CD14-positive monocyte (primary cell): ENCODE measurements around the gene EVX2. TPM values are rescaled to one million over a fixed set of nuclear protein-coding genes. Genes with fewer than 3 reads are reported as not detected.

ENCODE experiments used
- DNase-seq, 3 donors: peaks; one replicate each; pipeline ENCODE4 v3.0.0-alpha.2; 2011 to 2022
- H2AFZ ChIP-seq: 2 replicates; pipeline ENCODE4 v1.6.0; 2012; ENCODE audit warnings: mild to moderate bottlenecking, low read depth, low read length, inconsistent platforms; ENCODE audit not compliant: insufficient read depth, poor library complexity, severe bottlenecking
- H3K27ac ChIP-seq, 2 donors: 1 replicate in 1 of 2; 2 replicates in 1 of 2; pipeline ENCODE4 v1.5.1; 2012 to 2013; ENCODE audit warnings: low read length in 2 of 2, control low read depth in 1 of 2, inconsistent platforms in 1 of 2, low read depth in 1 of 2, mild to moderate bottlenecking in 1 of 2
- H3K27me3 ChIP-seq, 2 donors: one replicate each; pipeline versions ENCODE4 v1.6.0 to v1.6.1; 2011 to 2013; ENCODE audit warnings: low read length in 2 of 2; ENCODE audit not compliant: control insufficient read depth in 2 of 2, insufficient read depth in 2 of 2
- H3K36me3 ChIP-seq, 2 donors: replicated peaks in 1 of 2; 1 replicate in 1 of 2; 2 replicates in 1 of 2; pipeline versions ENCODE4 v1.5.1 to v1.6.1; 2012 to 2013; ENCODE audit warnings: low read length in 2 of 2, control low read depth in 1 of 2, inconsistent platforms in 1 of 2, mild to moderate bottlenecking in 1 of 2; ENCODE audit not compliant: insufficient read depth in 2 of 2, control insufficient read depth in 1 of 2
- H3K4me1 ChIP-seq, 2 donors: 1 replicate in 1 of 2; 2 replicates in 1 of 2; pipeline versions ENCODE4 v1.5.1 to v1.6.1; 2012 to 2013; ENCODE audit warnings: low read length in 2 of 2, control low read depth in 1 of 2, inconsistent platforms in 1 of 2, mild to moderate bottlenecking in 1 of 2, moderate library complexity in 1 of 2; ENCODE audit not compliant: insufficient read depth in 2 of 2, control insufficient read depth in 1 of 2
- H3K4me2 ChIP-seq: replicated peaks from 2 replicates; pipeline ENCODE3; 2012; ENCODE audit warnings: low read length, moderate library complexity, mild to moderate bottlenecking; ENCODE audit not compliant: poor library complexity, severe bottlenecking; ENCODE audit errors: extremely low read depth
- H3K4me3 ChIP-seq, 3 experiments: fragments of 200-600 bp in 1 of 3; sonication (generic) in 1 of 3; replicated peaks in 1 of 3; 1 replicate in 2 of 3; 2 replicates in 1 of 3; pipeline ENCODE4 v1.5.1; 2011 to 2013; ENCODE audit warnings: low read length in 3 of 3, mild to moderate bottlenecking in 3 of 3, control low read depth in 2 of 3, low read depth in 2 of 3, inconsistent platforms in 1 of 3, moderate library complexity in 1 of 3
- H3K79me2 ChIP-seq: 2 replicates; pipeline ENCODE4 v1.6.0; 2012; ENCODE audit warnings: mild to moderate bottlenecking, control low read depth, inconsistent platforms, low read length, moderate library complexity; ENCODE audit not compliant: insufficient read depth
- H3K9ac ChIP-seq: 2 replicates; pipeline ENCODE4 v1.6.0; 2017; ENCODE audit warnings: low read length, mild to moderate bottlenecking; ENCODE audit not compliant: insufficient read depth, poor library complexity, severe bottlenecking
- H3K9me3 ChIP-seq, 2 donors: replicated peaks in 1 of 2; 1 replicate in 1 of 2; 2 replicates in 1 of 2; pipeline versions ENCODE4 v1.5.1 to v1.6.1; 2012 to 2013; ENCODE audit warnings: low read length in 2 of 2, control low read depth in 1 of 2; ENCODE audit not compliant: control insufficient read depth in 1 of 2, insufficient read depth in 1 of 2
- H4K20me1 ChIP-seq: 2 replicates; pipeline ENCODE4 v1.6.0; 2012; ENCODE audit warnings: mild to moderate bottlenecking, low read length, control low read depth, moderate library complexity; ENCODE audit not compliant: insufficient read depth
- H3K27ac Mint-ChIP-seq, 7 donors: one replicate each; pipeline ENCODE4 v1.8.0; 2020; ENCODE audit warnings: mild to moderate bottlenecking in 7 of 7, mixed read lengths in 7 of 7, moderate library complexity in 6 of 7, inconsistent platforms in 2 of 7
- H3K27me3 Mint-ChIP-seq, 3 donors: one replicate each; pipeline ENCODE4 v1.8.0; 2021 to 2022; ENCODE audit warnings: low read depth in 3 of 3, mild to moderate bottlenecking in 3 of 3, mixed read lengths in 3 of 3, moderate library complexity in 3 of 3, inconsistent platforms in 1 of 3
- H3K36me3 Mint-ChIP-seq, 2 donors: one replicate each; pipeline ENCODE4 v1.8.0; 2020; ENCODE audit warnings: mixed read lengths in 2 of 2, inconsistent platforms in 1 of 2, mild to moderate bottlenecking in 1 of 2
- H3K4me1 Mint-ChIP-seq: one replicate; pipeline ENCODE4 v1.8.0; 2020; ENCODE audit warnings: mild to moderate bottlenecking, mixed read lengths
- H3K4me3 Mint-ChIP-seq, 2 donors: one replicate each; pipeline ENCODE4 v1.8.0; 2020; ENCODE audit warnings: mild to moderate bottlenecking in 2 of 2, mixed read lengths in 2 of 2, moderate library complexity in 1 of 2
- H3K9me3 Mint-ChIP-seq, 7 donors: one replicate each; pipeline ENCODE4 v1.8.0; 2020 to 2022; ENCODE audit warnings: mixed read lengths in 7 of 7, mild to moderate bottlenecking in 6 of 7, moderate library complexity in 6 of 7, inconsistent platforms in 2 of 7
- WGBS: methylation state at CpG from one replicate; pipeline ENCODE4 v1.1.5; 2013; ENCODE audit warnings: missing lambda C conversion rate; ENCODE audit not compliant: insufficient coverage; 5-methylcytosine and 5-hydroxymethylcytosine counted together
- intact Hi-C, 2 donors: fragments of 100-400 bp; cut with micrococcal nuclease; formaldehyde crosslinking; loops; one replicate each; pipeline versions ENCODE4 v1.15.0 to v1.15.1; 2023
- polyA plus RNA-seq, 3 donors: library from polyadenylated mRNA; depleted of rRNA in 1 of 3; unstranded in 2 of 3; stranded (reverse) in 1 of 3; fragments of 300-500 nt in 2 of 3; fragments of >200 nt in 1 of 3; fragmentation: Illumina TruSeq in 2 of 3; gene quantifications; 1 replicate in 2 of 3; 2 replicates in 1 of 3; pipeline ENCODE4 v1.2.3, GENCODE V29; 2012 to 2021
- TF ChIP-seq, protein P1 (sequence below): fragments of 200-600 bp; IDR thresholded peaks from one replicate; pipeline ENCODE4 v1.8.0; 2022; ENCODE audit warnings: antibody characterized with exemption, mild to moderate bottlenecking

EVX2 gene
- polyA plus RNA-seq, 3 donors = not detected

DNA sequence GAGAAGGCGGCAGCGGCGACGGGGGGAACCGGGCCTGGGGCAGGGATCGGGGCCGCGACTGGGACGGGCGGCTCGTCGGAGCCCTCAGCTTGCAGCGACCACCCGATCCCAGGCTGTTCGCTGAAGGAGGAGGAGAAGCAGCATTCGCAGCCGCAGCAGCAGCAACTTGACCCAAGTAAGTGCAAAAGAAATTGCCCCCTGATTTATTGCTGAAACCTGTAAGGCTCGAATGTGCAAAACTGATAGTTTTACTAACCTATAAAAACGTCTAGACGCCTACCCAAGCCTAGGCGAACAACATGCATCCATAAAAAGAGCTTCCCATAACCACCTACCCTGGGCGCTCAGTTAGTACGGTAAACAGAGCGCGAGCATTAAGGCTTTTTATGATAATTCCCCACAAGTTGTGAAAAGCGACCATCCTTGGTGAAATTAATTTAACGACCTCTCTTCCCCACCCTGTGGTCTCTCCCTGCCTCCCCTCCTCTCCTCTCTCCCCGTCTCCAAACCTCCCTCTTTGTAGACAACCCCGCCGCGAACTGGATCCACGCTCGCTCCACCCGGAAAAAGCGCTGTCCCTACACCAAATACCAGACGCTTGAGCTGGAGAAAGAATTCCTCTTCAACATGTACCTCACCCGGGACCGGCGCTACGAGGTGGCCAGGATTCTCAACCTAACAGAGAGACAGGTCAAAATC, 39.8 kb upstream of the EVX2 start:
- H3K27ac Mint-ChIP-seq = no peak overlapping the region
- Histone ChIP-seq H3K36me3 (no peaks in the 10 kb centered on the region), H3K4me2 (peak overlapping the region; percentile 72), H2AFZ (no peak overlapping the region), H4K20me1 (no peaks in the 10 kb centered on the region), H3K4me1 (peaks cover 5 to 12% of the 10 kb centered on the region in 2 donors), H3K27me3 (peaks cover 88 to 97% of the 10 kb centered on the region in 2 donors), H3K27ac (no peak overlapping the region), H3K79me2 (no peaks in the 10 kb centered on the region), H3K9me3 (peaks cover 3 to 64% of the 10 kb centered on the region in 2 donors), H3K9ac (no peak overlapping the region), H3K4me3 (peak overlapping the region in 1 of 3 experiments; percentile 68)
- intact Hi-C loops = loop anchor here (5.0 kb wide), 2 partner anchors 41 to 1024 kb away; partner anchors contain the start of gene EVX2 (in 1 of the 2)
- H3K27me3 Mint-ChIP-seq = peaks cover 91 to 99% (median 95%) of the 10 kb centered on the region in 3 donors
- no peak for DNase-seq
- WGBS = 4% methylated on average over 33 of the region's 40 CpGs
- peaks cover 0 to 13% of the 10 kb centered on the region in 2 donors for H3K36me3 Mint-ChIP-seq
- TF ChIP-seq, protein P1, sequence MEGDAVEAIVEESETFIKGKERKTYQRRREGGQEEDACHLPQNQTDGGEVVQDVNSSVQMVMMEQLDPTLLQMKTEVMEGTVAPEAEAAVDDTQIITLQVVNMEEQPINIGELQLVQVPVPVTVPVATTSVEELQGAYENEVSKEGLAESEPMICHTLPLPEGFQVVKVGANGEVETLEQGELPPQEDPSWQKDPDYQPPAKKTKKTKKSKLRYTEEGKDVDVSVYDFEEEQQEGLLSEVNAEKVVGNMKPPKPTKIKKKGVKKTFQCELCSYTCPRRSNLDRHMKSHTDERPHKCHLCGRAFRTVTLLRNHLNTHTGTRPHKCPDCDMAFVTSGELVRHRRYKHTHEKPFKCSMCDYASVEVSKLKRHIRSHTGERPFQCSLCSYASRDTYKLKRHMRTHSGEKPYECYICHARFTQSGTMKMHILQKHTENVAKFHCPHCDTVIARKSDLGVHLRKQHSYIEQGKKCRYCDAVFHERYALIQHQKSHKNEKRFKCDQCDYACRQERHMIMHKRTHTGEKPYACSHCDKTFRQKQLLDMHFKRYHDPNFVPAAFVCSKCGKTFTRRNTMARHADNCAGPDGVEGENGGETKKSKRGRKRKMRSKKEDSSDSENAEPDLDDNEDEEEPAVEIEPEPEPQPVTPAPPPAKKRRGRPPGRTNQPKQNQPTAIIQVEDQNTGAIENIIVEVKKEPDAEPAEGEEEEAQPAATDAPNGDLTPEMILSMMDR = no peak
- H3K4me3 Mint-ChIP-seq = peak overlapping the region in 1 of 2 donors; percentile 85
- peaks cover 23% of the 10 kb centered on the region for H3K4me1 Mint-ChIP-seq
- peaks cover 0 to 32% (median 15%) of the 10 kb centered on the region in 7 donors for H3K9me3 Mint-ChIP-seq

DNA sequence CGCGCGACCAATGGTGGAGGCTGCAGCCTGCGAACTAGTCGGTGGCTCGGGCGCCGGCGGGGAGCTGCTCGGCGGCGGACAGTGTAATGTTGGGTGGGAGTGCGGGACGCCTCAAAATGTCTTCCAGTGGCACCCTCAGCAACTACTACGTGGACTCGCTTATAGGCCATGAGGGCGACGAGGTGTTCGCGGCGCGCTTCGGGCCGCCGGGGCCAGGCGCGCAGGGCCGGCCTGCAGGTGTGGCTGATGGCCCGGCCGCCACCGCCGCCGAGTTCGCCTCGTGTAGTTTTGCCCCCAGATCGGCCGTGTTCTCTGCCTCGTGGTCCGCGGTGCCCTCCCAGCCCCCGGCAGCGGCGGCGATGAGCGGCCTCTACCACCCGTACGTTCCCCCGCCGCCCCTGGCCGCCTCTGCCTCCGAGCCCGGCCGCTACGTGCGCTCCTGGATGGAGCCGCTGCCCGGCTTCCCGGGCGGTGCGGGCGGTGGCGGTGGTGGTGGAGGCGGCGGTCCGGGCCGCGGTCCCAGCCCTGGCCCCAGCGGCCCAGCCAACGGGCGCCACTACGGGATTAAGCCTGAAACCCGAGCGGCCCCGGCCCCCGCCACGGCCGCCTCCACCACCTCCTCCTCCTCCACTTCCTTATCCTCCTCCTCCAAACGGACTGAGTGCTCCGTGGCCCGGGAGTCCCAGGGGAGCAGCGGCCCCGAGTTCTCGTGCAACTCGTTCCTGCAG, 39.1 kb upstream of the EVX2 start, which contains the start of gene HOXD9:
Gene HOXD9, plus strand, starts transcription at position 37 of the 728 bp plus-strand sequence. Its CDS starts 50 bp downstream, at position 87.
- H4K20me1 ChIP-seq = no peaks in the 10 kb centered on the region
- peak within 1 kb of the TSS; percentile 72 for H3K4me2 ChIP-seq
- intact Hi-C loops = loop anchor here (5.0 kb wide), 2 partner anchors 41 to 1024 kb away; partner anchors contain the start of gene EVX2 (in 1 of the 2)
- H3K9ac ChIP-seq = no peak within 1 kb of the TSS
- Mint-ChIP-seq H3K27me3 (peaks cover 91 to 99% (median 95%) of the 10 kb centered on the region in 3 donors), H3K27ac (no peak within 1 kb of the TSS), H3K9me3 (peaks cover 0 to 30% (median 21%) of the 10 kb centered on the region in 7 donors), H3K4me1 (peaks cover 19% of the 10 kb centered on the region), H3K4me3 (peak within 1 kb of the TSS; percentile 73 to 84), H3K36me3 (peaks cover 0 to 11% of the 10 kb centered on the region in 2 donors)
- H3K79me2 ChIP-seq = no peaks in the 10 kb centered on the region
- 3% methylated on average over 84 of the region's 84 CpGs for WGBS
- peak within 1 kb of the TSS; percentile 65 for H2AFZ ChIP-seq
- H3K27me3 ChIP-seq = peaks cover 88 to 97% of the 10 kb centered on the region in 2 donors
- H3K9me3 ChIP-seq = peaks cover 3 to 64% of the 10 kb centered on the region in 2 donors
- H3K4me1 ChIP-seq = peaks cover 5 to 12% of the 10 kb centered on the region in 2 donors
- peak within 1 kb of the TSS in 2 of 3 experiments; percentile 11 to 68 for H3K4me3 ChIP-seq
- H3K36me3 ChIP-seq = no peaks in the 10 kb centered on the region
- no peak for DNase-seq
- no peak within 1 kb of the TSS for H3K27ac ChIP-seq
- TF ChIP-seq, protein P1 = no peak
